GM12891 (cell line): ENCODE results near the gene SOCS6.

Source experiments
- POLR2A ChIP-seq: IDR thresholded peaks from 2 replicates; pipeline ENCODE4 v1.6.1; 2011; ENCODE audit warnings: low read depth, low read length, control low read depth
- POLR2AphosphoS5 ChIP-seq: IDR thresholded peaks from 2 replicates; pipeline ENCODE4 v1.6.1; 2011; ENCODE audit warnings: low read depth, low read length, control low read depth

DNA sequence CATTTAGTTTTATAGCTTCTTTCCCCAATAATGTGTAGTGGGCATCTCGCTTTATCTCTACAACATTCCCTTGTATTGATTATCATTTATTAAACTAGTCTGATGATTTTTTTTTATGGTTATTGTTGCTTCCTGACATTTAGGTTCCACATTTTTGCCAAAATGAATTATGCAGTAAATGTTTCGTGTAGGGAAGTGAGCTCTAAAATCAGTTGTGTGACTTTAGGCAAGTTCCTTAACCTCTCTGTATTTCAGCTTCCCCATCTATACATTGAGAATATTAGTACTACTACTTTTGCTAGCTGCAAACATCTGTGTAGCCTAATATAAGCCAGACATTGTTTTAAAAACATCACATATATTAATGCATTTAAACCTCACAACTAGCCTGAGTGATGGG, 22.9 kb downstream of the SOCS6 start:
- TF ChIP-seq POLR2AphosphoS5 (no peak), POLR2A (no peak)
